ENCODE data around the gene BCLAF1.

- no peak for TF ChIP-seq CTCF (IDR thresholded peaks at IDR 0.05)
- no peak for TF ChIP-seq POLR2A (IDR thresholded peaks at IDR 0.05)
Measured at GRCh38 chr6:136290410-136291010, 864 bp upstream of the BCLAF1 start.
